SW 1271 (cell line): ENCODE data around the gene PTPRB.

Experiments used
- DNase-seq, 2 experiments: peaks; one replicate each; lab custom pipeline; 2025; lab: John Stamatoyannopoulos, UW

PTPRB gene

DNA sequence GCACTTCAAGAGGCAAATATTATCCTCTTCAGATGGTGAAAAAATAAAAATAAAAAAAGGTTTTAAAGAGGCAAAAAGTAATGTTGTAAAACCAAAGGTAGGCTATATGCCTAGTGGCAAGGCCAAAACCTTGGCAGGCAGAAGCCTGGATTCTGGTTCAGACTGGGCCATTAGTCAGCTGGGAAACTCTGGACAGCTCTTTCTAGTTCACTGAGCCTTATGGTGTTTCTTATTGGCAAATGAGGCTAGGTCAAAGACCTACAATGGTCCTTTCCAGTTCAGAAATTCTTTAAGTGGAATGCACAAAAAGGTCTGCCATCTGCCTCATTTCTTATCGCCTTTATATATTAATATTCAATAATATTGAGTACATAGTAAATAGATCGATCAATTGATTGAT is 44.6 kb downstream of the PTPRB start:
- DNase-seq: no peak

DNA sequence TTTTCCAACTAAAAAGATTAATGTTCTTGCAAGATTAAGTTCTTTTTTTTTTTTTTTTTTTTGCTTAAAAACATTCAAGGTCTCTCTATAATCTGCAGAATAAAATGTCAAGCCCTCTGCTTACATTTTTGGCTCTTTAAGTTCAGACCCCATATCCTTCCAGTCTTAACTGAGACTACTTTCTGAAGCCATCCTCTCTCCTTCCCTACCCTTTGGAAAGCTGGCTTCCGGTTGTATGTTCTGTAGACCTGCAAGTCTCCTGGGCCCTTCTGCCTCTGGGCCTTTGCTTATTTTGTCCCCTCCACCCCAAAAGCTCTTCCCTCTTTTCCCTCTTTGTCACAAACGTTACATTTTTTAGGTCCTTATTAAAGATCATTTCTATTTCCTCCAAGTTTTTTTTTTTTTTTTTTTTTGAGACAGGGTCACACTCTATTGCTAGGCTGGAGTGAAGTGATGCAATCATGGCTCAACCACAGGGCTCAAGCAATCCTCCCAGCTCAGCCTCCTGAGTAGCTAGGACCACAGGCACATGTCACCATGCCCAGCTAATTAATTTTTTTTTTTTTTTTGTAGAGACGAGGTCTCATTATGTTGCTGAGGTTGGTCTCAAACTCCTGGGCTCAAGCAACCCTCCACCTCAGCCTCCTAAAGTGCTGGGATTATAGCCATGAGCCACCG is 46.5 kb downstream of the PTPRB start:
- no peak for DNase-seq

- peak in 1 of 2 experiments; percentile 62 for DNase-seq
Observed at GRCh38 chr12:70590051-70590450, 47.2 kb downstream of the PTPRB start.

DNA sequence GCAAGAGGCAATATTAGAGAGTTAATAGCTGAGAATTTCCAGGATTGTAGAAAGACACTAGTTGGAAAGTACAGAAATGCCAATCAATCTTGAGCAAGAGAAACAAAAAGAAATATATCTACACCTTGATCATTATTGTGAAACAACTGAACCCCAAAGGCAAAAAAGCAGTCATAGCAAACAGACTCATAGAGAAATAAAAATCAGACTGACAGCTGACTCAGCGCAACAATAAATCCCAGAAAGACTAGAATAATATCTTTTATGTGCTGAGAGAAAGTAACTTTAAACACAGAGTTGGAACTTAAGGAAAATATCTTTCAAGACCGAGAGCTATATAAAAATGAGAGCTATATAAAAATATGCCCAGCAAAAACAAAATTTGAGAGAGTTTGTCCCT is 52.9 kb downstream of the PTPRB start:
- DNase-seq: no peak

DNA sequence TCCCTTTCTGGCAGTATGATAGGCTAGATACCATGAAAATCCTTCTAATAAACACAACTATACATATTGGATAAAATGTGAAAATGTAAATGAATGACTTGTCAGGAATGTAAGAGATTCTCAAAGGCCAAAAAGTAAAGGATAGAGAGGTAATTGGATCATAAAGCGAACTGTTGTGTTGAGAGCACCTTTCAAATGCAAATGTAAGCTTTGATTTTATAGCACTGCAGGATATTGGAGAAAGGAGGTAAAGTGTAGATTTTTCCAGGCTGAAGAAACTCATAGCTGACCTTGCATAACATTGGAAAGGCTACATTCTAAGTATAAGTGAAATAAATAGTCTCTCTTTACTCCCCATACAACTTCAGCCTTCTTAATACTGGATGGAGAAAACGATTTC is 54.0 kb downstream of the PTPRB start:
- no peak for DNase-seq

GRCh38 chr12:70581208-70581607 is 56.0 kb downstream of the PTPRB start:
- no peak for DNase-seq

GRCh38 chr12:70577283-70577634 is 60.0 kb downstream of the PTPRB start:
- no peak for DNase-seq

- peak; percentile 28 to 75 for DNase-seq
Observed at GRCh38 chr12:70576341-70577282, 60.6 kb downstream of the PTPRB start.

- DNase-seq: no peak
Observed at GRCh38 chr12:70571705-70572268, 65.4 kb downstream of the PTPRB start.

DNA sequence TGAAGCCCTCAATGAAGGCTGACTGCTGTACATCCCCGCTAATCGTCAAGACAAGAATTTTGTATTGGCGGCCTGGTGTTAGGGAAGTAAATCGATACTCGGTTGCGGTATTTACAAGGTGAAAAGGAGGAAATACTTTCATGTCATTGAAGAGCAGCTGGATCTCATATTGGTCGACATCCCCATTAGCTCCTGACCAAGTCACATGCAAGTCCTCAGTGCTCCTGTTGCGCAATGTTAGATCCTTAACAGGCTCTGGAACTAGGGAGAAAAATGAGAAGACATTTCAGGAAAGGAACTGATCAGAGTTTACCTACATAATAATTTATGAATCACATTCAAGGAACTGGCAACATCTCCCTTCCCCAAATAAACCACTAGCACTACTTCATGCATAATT is 66.2 kb downstream of the PTPRB start:
- no peak for DNase-seq

- DNase-seq: no peak
Observed at GRCh38 chr12:70561550-70561949, 75.7 kb downstream of the PTPRB start.

GRCh38 chr12:70560671-70561070 is 76.6 kb downstream of the PTPRB start:
- DNase-seq: no peak

GRCh38 chr12:70559390-70559789 is 77.8 kb downstream of the PTPRB start:
- no peak for DNase-seq

- no peak for DNase-seq
Observed at GRCh38 chr12:70557583-70558191, 79.5 kb downstream of the PTPRB start.

- DNase-seq: no peak
Observed at GRCh38 chr12:70556179-70556869, 80.9 kb downstream of the PTPRB start.

DNA sequence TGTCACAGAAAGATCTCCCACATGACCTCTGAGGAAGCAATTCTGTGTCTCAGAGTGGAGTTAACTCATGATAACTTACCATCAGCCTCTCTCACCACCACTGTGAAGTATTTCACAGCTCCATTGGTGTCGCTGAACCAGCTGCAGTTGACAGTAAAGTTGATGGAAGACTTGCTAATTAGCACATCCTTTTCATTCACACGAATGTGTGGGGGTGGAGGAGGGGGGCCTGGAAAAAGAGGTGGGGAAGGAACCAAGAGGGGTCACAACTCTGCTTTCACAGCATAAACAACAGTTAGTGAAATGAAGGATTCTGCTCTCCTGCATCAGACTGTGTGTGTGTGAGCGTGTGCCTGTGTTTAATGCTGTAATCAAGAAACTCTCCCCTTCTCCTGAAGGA is 82.1 kb downstream of the PTPRB start:
- no peak for DNase-seq

DNA sequence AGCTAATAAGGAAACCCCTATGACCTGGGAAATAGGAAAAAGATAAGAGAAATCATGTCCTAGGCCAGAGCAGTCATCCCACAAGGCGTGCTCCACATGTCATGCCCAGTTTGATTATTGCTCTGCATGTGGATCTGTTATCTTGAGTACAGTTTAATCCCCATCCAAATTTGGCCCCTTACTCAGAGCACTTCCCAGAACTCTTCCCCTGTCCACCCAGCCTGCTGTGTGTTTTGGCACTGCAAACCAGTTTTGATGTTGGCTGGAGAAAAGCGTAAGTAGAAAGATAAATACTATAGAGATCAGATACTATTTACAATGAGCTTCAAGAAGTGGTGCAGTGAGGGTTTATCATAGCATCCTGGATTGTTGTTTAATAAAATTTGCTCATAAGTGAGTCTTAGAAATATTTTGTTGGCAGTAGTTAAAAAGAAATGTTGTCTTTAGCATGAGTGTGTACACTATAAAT is 83.8 kb downstream of the PTPRB start:
- DNase-seq: no peak

DNA sequence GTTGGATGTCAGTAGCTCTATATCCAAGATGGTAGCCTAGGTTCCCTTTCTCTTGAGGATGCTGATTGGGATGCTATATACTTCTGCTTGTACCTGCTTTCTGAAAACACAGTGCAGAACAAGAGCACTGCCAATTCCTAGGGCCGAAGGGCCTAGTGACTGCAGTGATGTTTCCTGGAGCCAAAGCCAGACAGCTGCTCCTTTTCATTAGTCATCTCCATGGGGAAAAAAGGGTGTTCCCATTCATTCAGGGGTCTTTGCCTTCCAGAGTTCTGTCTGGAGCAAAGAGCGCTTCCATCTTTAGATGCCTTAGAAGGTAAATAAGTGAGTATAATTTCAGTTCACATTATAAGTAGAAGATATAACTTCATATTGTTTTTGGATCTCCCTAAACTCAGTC is 85.5 kb downstream of the PTPRB start:
- no peak for DNase-seq

DNA sequence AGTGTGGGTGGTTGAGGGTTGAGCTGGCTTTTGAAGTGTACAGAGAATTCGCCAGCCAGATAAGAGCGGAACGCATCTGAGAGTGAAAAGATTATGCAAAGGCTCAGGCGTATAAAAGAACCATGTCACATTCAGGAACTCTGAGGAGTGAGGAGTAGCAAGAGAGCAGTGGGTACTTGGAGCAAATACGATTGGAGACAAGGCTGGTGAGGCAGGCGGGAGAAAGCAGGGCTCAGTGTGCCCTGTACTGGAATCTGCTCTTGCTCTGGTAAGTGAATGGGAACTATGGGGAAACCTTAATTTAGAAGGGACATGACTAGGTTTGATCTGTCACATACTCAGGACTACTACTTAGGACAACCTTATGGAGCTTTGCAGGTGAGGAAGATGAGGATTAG is 87.0 kb downstream of the PTPRB start:
- DNase-seq: no peak

DNA sequence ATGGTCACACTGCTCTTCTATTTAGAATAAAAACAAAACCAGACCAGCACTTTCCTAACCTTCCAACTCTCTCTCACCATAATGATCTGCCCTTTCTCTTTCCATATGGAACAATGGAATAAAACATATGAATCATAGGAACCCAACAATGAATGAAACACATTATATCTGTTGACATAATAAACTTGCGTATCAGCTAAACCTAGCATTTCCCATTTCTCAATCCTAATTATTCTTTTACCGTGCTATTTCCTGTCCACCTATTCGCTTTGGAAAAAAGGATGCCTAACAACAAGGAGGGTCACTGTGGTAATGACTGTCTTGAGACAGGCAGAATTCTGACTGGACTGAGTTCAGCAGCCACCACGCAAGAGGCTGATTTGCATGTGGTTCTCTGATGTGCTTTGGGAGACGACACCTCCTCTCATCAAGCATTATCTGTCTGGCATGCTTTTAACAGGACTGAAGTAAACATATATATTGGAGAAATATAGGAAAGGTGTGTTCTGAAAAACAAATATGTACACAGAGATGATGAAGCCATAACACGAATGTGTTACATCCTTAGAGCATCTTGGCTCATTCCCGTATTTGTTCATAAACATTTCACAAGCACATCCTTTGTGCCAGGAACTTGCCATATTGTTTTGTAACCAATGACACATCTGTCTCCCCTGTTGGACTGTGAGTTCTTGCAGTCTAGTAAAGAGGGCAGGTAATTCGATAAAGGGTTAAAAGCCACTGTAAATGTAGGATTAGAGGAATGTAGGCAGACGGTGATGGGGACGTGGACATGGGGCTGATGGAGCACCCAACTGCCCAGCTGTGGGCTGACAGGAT is 87.7 kb downstream of the PTPRB start:
- no peak for DNase-seq

DNA sequence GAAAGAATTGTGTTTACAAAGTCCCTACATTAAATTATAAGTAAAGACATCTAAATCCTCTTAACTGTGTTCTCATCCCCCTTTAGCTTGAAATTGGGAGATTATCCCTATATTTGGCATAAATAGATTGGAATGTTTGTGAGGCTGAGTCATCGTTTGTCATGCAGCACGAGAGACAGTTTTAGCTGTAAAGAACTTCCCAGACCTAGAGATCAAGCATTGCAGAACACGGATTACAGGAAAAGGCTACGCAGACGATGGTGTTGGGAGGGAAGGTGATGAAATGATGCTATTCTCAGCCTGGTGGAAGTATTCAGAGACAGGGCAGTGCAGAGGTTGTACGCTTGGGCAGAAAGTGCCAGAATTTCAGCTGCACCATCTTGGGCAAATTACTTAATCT is 93.8 kb downstream of the PTPRB start:
- DNase-seq: peak in 1 of 2 experiments; percentile 85
